GM19372 (cell line): ENCODE results near the gene NHERF1.
A peak's percentile ranks its signal among the peaks of the same experiment; 100 is the strongest.

Source experiments
- ATAC-seq: cut with Tn5 transposase; IDR thresholded peaks from one replicate; pipeline ENCODE4 v1.9.1; 2021; ENCODE audit warnings: mild to moderate bottlenecking, low read depth, moderate library complexity; ENCODE audit not compliant: unreplicated experiment

Gene NHERF1

DNA sequence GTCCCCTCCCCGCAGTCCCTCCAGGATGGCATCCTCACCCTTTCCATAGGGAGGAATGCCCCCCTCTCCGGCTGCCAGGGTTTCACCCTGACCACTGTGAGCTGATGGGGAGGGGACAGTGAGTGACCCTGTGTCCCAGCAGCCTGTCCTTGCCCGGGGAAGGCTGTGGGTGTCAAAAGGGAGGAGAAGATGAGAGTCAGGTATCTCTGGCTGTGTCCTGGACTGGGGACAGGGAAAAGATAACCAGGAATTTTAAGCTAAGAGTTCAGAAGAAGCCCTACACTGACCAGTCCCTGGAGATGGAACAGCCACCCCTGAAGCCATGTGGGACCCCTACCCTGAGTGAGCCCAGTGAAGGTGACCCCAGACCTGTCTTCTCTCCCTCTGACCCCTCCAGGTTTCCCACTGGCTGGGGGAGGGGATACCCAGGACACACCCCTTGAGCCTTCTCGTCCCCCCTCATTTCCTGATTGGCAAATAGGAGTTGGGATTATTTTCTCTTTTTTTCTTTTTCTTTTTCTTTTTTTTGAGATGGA lies 16.4 kb downstream of the NHERF1 start:
- ATAC-seq: no peak

DNA sequence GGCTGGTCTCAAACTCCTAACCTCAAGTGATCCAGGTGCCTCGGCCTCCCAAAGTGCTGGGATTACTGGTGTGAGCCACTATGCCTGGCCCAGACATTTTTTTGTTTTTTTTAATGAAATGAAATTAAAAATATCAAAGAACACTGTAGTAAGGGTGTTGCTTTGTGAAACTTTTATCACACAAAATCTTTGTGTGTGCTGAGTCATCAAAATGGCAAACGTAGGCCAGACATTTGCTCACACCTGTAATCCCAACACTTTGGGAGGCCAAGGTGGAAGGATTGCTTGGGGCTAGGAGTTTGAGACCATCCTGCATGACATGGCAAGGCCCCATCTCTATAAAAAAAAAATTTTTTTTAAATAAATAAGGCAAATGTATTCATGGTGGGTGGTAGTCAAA lies 18.0 kb downstream of the NHERF1 start:
- ATAC-seq: no peak

DNA sequence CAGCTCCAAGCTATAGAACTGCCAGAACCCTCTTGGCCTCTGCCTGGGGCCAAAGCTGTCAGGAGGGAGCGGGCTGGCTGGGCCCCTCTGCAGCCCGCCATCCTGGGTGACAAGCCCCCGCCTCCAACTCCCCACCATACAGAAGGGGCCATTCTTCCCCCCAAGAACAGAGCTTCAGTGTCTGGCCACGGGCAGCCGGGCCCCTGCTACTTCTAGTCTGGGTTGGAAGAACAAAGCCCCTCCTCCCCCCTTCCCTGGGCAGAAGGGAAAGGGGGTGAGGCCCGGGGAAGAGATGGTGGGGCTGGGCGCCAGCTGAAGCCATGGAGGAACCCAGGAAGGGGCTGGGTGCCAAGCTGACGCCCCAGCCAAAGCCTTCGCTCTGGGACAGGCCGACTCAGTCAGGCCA lies 18.7 kb downstream of the NHERF1 start:
- no peak for ATAC-seq

DNA sequence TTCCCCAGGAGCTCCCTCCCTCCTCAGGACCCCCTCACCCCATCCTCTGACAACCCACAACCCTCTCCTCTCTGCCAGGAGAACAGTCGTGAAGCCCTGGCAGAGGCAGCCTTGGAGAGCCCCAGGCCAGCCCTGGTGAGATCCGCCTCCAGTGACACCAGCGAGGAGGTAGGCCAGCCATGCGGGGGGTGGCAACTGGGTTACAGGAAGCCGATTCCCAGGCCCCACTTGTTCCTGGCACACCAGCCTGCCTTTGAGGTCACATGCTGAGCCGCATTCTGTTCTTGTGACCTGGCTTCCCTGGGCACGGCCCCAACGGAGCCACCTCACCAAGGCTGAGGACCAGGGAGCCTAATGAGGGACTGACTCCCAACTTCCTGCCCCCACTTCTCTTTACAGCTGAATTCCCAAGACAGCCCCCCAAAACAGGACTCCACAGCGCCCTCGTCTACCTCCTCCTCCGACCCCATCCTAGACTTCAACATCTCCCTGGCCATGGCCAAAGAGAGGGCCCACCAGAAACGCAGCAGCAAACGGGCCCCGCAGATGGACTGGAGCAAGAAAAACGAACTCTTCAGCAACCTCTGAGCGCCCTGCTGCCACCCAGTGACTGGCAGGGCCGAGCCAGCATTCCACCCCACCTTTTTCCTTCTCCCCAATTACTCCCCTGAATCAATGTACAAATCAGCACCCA lies 19.8 kb downstream of the NHERF1 start:
- ATAC-seq: no peak

DNA sequence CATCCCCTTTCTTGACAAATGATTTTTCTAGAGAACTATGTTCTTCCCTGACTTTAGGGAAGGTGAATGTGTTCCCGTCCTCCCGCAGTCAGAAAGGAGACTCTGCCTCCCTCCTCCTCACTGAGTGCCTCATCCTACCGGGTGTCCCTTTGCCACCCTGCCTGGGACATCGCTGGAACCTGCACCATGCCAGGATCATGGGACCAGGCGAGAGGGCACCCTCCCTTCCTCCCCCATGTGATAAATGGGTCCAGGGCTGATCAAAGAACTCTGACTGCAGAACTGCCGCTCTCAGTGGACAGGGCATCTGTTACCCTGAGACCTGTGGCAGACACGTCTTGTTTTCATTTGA lies 20.3 kb downstream of the NHERF1 start:
- ATAC-seq: no peak

DNA sequence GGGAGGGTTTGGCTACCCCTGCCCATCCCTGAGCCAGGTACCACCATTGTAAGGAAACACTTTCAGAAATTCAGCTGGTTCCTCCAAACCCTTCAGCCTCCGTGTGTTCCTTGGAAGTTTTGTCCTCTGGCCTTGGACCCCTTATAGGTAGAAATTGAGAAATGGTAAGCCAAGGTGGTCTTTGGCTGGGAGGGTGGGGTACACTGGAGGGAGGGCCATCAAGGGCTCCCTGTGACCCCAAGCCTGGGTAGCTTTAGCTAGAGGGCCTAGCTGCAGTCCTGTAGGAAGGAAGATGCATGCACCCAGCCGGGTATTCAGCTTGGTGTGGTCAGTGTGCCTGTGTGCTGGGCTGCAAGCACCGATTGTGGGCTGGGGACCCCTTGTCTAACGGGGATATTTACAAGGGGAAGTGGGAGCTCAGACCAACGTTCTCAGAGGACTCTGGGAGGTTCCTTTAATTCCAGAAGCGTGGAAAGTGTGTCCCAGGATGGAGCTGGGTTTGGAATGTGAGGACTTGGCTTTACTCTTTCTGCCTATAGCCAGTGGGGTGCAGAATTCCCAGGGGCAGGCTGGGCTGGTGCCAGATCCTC lies 20.9 kb downstream of the NHERF1 start:
- no peak for ATAC-seq

DNA sequence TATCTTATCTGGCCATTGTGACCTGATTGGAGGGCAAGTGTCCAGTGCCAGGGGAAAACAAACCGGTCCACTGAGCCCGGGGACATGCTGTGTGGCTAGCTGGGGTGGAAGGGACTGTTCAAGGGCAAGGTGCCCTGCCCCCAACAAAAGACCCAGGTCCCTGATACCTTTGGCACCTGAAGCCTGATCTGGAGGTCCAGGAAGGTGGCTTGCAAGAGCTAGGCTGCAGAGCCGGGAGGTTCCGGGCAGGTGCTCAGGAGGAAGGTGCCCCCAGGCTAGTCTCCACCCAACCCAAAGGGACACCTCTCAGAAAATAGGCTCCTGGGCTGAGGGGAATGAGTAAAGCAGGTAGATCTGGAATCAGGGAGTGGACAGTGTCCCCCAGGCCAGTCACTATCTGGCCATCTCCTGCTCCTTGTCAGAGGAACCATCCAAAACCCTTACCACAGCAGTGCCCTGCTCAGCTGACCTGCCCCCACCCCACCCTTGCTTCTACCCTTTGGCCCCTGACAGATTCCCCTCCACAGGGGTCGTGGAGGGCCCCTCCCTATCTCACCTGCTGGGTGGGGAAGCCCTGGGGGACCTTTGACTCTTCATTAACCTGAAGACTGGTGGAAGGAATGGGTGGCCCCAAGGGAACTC lies 21.5 kb downstream of the NHERF1 start:
- ATAC-seq: no peak

DNA sequence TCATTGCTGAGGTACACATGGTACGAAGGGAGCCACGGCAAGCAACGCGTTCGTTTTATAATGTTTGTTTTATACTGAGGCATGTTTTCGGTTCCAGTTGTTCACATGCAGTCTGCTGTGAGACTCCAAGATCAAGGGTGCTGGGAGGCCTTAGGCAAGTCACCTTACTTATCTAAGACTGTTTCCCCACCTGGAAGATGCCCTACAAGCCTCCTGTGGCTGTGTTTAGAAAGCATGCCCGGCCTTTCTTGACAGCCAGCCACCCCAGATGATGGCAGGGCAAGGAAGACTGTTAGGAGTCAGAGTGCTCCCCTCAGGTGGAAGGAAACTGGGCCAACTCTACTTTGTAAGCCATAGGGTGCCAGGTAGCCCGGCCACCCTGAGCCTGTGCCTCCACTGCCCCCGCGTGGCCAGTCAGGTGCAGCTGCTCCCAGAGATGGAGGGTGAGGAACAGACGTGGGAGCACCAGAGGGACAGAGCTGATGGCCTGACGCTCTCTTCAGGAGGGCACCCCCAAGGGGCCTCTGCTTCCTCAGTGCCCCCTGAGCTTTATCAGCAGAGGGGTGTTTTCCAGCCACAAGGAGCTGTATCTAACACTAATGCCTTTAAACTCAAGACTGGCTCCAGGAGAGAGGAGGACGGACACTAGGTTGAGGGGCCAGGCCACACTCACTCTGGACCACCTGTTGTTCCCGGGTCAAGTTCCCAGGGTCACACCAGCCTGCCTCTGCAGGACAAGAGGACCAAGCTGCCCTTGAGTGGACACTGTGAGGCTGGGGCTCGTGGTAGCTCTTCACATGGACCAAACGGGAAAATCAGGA lies 22.3 kb downstream of the NHERF1 start:
- ATAC-seq: no peak

DNA sequence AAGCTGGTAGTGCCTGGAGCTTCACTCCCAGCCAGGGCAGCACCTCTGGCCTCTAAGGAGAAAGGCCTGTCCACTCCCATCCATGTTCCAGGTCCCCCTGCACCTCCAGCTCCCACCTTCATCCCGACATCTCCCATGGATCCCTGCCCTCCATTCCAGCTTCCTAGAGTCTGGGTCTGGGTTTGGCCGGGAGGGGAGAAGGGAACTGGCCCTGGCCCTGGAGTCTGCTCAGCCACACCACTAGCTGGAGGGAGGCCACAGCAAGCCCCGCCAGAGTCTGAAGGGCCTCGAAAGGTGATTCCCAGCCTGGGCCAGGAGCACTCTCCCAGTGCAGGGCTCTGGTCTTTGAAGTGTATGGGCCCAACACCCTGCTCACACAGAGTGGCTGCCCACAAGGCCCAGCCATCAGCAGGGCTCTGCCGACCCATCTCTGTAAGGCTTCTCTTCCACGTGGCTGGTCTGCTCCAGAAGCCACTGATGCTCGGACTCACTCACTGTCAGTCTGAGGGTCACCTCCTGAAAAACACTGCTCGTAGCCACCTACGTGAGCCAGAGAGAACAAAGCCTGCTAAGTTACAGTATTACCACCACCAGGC lies 23.0 kb downstream of the NHERF1 start:
- ATAC-seq: no peak

DNA sequence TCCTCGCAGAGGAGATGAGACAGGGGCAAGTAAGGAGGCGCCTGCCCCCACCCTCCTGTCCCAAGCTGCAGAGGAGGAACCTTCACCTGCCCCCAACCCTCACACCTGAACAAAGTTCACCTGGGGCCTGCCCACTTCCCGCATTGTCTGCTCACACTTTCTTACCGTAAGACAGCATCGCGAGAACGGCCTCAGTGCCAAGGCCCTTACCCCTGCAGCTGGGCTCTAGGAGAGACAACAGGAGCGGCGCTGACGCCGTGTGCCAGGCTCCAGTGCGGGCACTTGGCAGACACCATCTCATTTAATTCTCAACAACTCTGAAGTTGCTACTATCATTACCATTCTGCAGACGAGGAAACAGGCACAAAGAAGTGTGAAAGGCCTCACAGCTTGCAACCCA lies 23.6 kb downstream of the NHERF1 start:
- ATAC-seq: no peak

DNA sequence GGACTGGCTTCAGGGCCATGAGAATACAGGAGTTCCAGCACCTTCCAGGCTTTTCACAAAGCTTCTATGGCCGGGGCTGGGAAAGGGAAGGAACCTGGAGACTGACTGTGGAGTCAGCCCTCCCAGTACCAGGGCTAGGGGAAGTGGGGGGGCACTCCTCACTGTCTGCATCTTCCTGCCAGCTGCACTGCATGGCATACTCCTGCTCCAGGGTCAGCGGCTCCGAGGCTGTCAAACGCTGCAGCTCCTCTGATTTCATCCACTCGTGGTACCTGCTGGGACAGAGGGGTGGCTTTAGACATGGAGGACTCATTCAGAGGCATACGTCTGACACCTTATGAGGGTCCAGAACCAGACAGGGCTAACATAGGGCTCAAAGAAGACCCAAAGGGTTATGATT lies 25.0 kb downstream of the NHERF1 start:
- ATAC-seq: no peak

DNA sequence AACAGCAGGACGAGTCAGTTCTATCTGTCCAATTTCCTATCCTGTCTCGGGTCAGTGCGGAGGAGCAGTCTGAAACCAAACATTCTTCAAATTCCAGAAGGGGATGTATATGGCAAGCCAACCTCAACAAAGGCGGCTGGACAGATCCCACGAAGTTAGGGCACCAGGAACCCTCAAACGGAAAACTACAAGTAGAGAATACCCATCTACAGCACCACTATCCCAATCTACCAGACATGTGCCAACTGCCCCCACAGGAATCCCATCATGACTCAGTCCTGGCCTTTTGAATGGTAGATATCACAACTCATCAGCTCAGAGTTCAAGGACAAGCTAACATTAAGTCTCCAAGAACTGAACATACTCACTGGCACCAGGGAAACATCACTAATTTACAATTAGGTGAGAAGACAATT lies 25.5 kb downstream of the NHERF1 start:
- no peak for ATAC-seq

DNA sequence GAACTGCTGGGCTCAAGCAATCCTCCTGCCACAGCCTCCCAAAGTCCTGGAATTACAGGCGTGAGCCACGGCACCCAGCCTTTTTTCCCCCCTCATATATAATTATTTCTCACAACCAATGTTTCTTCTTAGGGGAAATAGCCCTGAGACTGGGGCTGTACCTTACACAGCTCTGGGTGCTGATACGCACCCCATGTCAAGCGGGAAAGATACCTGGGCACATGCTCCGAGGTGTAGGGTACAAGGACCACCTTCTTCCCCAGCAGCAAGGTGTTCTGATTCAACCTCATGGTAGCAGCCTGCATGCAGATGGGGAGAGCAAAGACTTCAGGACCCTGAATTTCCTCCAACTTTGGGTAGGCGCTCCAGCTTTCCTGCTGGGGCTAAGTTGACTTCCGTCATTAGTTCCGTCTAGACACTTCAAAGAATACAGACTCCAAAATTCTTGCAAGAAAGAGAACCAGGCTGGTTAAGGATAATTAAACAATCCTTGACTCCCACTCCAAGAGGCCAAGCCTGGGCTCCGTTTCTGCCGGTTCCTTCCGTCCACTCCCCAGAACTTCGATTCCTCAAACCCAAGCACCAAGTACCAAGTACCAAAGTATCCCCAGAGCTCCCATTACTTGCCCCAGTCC lies 27.1 kb downstream of the NHERF1 start:
- ATAC-seq: no peak

DNA sequence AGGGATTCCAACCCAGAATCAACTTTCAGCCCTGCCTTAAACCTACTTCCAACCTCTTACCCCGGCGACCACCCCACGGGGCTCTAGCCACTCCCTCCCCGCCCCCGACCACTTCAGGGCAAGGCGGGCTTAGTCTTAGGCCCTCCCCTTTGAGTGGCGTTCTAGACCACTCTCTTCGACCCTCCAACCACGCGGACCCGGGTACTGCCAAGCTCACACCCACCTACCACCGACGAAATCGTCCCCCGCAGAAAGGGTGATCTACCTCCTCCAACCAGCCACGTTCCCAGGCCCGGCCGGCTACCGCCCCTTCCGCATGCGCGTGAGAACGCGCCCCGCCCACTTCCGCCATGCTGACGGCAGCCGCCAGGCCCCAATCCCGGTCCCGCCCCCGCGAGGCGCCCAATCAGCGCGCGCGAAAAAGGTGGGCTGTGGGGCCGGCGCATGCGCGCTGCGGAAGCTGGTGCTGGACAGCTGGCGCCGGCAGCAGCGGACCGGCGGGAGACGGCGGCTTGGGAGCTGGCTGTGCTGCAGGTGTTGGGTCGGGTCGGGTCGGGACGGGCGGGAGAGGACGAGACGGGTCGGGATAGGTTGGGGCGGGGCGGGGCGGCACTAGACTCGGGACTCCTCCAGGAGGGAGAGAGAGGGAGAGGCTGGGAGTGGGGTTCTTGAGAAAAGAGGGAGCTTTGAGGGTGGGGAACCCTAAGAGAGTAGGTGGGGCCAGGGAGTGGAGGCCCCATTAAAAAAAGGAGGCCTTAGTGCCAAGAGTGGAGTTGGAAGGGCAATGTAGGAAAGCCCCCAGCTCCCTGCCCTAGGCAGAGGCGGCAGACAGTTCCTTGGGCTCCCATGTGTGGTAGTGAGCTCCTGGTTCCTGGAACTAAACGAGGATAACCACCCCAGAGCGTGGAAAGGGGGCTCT lies 27.9 kb downstream of the NHERF1 start, which contains the start of gene NAT9:
TSS of gene NAT9 (minus strand) at position 302 of the 919 bp plus-strand sequence. CDS start 647 bp downstream, outside the sequence.
- ATAC-seq: peak; percentile 84

DNA sequence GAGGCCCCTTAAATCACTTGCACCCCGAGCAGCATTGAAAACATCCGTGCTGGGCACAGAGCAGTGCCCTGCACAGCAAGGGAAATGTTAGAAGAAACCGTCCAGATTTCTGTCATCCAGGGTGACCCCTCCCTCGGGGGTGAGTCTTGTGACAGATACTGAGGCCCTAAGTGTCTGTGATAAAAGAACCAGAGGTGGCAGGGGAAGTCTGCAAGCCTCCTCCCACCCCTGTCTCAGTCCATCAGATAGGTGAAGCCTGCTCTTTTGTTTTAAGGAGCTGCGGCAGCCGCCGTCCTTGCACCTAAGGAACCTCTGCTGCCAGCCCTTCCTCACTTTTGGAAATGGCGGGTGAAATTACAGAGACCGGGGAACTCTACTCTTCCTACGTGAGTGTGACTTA lies 28.6 kb downstream of the NHERF1 start:
- ATAC-seq: no peak

DNA sequence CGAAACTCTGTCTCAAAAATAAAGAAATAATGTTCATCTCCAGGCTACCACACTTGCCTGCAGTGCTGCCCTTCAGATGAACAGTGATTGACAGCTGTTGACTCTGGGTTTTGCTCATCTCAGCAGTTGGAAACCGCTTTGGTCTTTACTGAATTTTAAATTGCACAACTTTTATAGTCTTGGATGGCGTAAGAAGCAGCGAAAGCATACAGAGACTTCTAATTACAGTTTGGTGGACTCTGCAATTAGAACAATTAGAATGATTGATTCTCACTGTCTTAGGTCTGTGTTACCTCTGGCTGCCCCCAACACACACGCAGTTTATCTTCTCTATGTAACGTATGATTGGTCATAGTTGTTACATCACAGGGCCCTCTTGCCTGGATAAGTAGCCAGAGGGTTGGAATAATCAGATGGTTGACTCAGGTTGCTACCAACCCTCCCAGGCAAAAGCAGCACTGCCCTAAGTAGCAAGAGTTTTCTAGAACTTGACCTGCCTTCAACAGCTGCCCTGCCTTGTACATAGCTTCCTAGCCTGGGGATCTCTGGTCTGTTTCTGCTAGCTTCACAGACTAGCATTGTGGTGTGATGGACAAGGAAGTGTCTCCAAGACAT lies 29.6 kb downstream of the NHERF1 start:
- no peak for ATAC-seq

DNA sequence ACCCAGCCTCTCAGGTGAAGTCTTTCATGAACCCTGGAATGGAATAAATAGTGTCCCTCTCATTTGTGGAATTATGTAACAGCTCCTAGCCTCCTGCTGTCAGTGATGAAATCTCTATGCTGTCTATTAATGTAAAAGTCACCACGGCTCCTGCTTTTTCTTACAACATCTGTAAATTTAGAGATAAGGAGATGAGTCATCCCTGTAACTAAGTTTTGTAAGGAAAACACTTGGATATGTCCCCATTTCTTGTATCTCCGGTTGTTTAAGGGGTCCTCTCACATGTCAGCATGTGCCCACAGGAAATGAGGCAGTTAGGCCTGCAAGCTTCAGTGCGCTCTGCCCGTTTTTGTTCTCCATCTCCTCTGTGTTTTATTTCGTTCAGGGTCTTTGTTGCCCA lies 30.5 kb downstream of the NHERF1 start:
- no peak for ATAC-seq

DNA sequence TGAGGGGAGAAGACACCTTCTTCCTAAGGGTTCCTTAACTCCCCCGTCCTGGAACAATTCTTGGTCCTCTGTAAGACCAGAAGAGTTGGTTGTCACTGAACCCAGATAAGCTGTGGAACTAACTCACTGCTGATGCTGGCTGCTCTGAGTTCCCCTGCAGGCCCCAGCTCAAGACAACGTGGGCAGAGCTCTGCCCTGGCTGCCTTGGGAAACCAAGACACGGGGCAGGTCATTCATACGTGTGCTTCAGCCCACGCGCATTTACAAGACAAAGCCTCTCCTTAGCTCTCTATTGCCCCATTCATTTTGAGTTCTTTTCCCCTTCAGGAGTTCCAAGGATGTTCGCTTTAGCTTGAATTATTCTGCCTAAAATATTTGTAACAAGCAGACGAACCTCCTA lies 31.1 kb downstream of the NHERF1 start:
- no peak for ATAC-seq
